Esophagus squamous epithelium (tissue), 4 donors: ENCODE results near the gene NMUR1.

Experiments
- POLR2A ChIP-seq, 4 donors: fragments of 450-650 bp; IDR thresholded peaks; one replicate each; pipeline ENCODE4 v1.6.1; 2017; ENCODE audit warnings: antibody characterized with exemption in 4 of 4, mild to moderate bottlenecking in 4 of 4, moderate library complexity in 3 of 4
- TF ChIP-seq, protein P1 (sequence below), 6 experiments: fragments of 450-650 bp in 4 of 6; fragments of 200-600 bp in 2 of 6; sonication (generic) in 2 of 6; IDR thresholded peaks; one replicate each; pipeline ENCODE4 v1.5.1; 2016 to 2019; ENCODE audit warnings: antibody characterized with exemption in 6 of 6, mild to moderate bottlenecking in 4 of 6, moderate library complexity in 4 of 6

DNA sequence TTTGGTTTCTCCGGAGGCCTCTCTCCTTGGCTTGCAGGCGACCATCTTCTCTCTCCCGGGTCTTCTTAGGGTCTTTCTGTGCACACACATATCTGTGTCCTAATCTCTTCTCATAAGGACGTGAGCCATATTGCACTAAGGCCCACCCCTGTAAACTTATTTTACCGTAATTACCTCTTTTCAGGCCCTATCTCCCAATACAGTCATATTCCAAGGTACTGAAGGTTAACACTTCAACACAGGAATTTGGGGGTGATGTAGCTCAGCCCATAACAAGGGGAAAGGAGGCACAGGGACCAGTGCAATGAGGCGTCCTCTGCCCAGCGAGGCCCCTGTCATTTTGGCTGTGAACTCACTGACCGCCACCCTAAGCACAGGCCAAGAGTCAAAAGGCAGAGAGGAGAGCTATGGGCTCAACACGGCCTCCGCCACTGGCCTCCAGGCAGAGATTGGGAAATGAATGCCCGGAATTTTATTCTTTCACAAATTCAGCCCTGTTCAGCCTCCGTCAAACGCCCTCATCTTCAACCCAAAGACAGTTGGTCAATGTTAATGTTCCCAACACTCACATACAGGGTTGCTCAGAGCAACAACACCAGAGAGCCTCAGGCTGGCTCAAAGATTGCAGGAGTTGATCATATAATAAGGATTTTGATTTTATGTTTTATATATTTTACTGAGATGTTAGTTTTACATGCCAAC, 15.9 kb upstream of the NMUR1 start:
- TF ChIP-seq, protein P1, sequence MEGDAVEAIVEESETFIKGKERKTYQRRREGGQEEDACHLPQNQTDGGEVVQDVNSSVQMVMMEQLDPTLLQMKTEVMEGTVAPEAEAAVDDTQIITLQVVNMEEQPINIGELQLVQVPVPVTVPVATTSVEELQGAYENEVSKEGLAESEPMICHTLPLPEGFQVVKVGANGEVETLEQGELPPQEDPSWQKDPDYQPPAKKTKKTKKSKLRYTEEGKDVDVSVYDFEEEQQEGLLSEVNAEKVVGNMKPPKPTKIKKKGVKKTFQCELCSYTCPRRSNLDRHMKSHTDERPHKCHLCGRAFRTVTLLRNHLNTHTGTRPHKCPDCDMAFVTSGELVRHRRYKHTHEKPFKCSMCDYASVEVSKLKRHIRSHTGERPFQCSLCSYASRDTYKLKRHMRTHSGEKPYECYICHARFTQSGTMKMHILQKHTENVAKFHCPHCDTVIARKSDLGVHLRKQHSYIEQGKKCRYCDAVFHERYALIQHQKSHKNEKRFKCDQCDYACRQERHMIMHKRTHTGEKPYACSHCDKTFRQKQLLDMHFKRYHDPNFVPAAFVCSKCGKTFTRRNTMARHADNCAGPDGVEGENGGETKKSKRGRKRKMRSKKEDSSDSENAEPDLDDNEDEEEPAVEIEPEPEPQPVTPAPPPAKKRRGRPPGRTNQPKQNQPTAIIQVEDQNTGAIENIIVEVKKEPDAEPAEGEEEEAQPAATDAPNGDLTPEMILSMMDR (IDR thresholded peaks at IDR 0.05): no peak
- TF ChIP-seq POLR2A (IDR thresholded peaks at IDR 0.05): no peak
